WTC11 (cell line): Measurements from ENCODE around the gene EXOC1. TPM values are rescaled to one million over a fixed set of nuclear protein-coding genes. Genes with fewer than 3 reads are reported as not detected.

ENCODE experiments used
- ATAC-seq: fragments of 200-7000 bp; cut with Tn5 transposase; 2 replicates; pipeline ENCODE4 v1.10.0; 2021; ENCODE audit warnings: mild to moderate bottlenecking, moderate library complexity
- CTCF ChIA-PET: fragments of 300-600 bp; sonication (Branson Sonifier 250); formaldehyde crosslinking; loops from one replicate; lab custom pipeline; 2021; ENCODE audit warnings: antibody characterized with exemption; lab: Charles Lee
- POLR2A ChIA-PET: fragments of 350-600 bp; sonication (Branson Sonifier 250); formaldehyde crosslinking; loops from one replicate; lab custom pipeline; 2021; ENCODE audit warnings: antibody characterized with exemption; lab: Charles Lee
- DNase-seq: peaks from one replicate; pipeline ENCODE4 v3.0.0; 2021; ENCODE audit warnings: low spot score
- H3K27ac Mint-ChIP-seq: 2 replicates; pipeline ENCODE4 v1.8.0; 2021; ENCODE audit warnings: mixed read lengths
- H3K27me3 Mint-ChIP-seq: 2 replicates; pipeline ENCODE4 v1.8.0; 2021; ENCODE audit warnings: low read depth, mild to moderate bottlenecking, moderate library complexity, mixed read lengths
- H3K36me3 Mint-ChIP-seq: 2 replicates; pipeline ENCODE4 v1.8.0; 2021; ENCODE audit warnings: mixed read lengths
- H3K4me1 Mint-ChIP-seq: 2 replicates; pipeline ENCODE4 v1.8.0; 2022; ENCODE audit warnings: mixed read lengths
- H3K4me3 Mint-ChIP-seq: 2 replicates; pipeline ENCODE4 v1.8.0; 2021; ENCODE audit warnings: mild to moderate bottlenecking, moderate library complexity, mixed read lengths
- H3K9me3 Mint-ChIP-seq: 2 replicates; pipeline ENCODE4 v1.8.0; 2021; ENCODE audit warnings: mixed read lengths
- JAZF1 ChIP-seq: fragments of 250-450 bp; sonication (Bioruptor Pico); IDR thresholded peaks from 2 replicates; pipeline ENCODE4 v1.9.0; 2021; ENCODE audit warnings: moderate library complexity, mild to moderate bottlenecking, inconsistent platforms
- MAX ChIP-seq: sonication (generic); formaldehyde crosslinking; IDR thresholded peaks from 2 replicates; pipeline ENCODE4 v1.8.0; 2022; ENCODE audit warnings: mild to moderate bottlenecking, missing genetic modification reagents
- MYBL2 ChIP-seq: sonication (generic); formaldehyde crosslinking; IDR thresholded peaks from 2 replicates; pipeline ENCODE4 v1.8.1; 2023; ENCODE audit warnings: mild to moderate bottlenecking, moderate library complexity, missing genetic modification reagents
- NFATC4 ChIP-seq: fragments of 250-450 bp; sonication (Bioruptor Pico); IDR thresholded peaks from 2 replicates; pipeline ENCODE4 v1.9.0; 2021; ENCODE audit warnings: mild to moderate bottlenecking
- RELA ChIP-seq: sonication (generic); formaldehyde crosslinking; IDR thresholded peaks from 2 replicates; pipeline ENCODE4 v1.8.1; 2022; ENCODE audit warnings: missing genetic modification reagents, mild to moderate bottlenecking, borderline replicate concordance
- SMAD3 ChIP-seq: sonication (generic); formaldehyde crosslinking; IDR thresholded peaks from 2 replicates; pipeline ENCODE4 v1.8.0; 2022; ENCODE audit warnings: missing genetic modification reagents, mild to moderate bottlenecking, borderline replicate concordance
- SMAD4 ChIP-seq: sonication (generic); formaldehyde crosslinking; IDR thresholded peaks from 2 replicates; pipeline ENCODE4 v1.8.0; 2022; ENCODE audit warnings: mild to moderate bottlenecking, missing genetic modification reagents
- SP1 ChIP-seq: sonication (generic); formaldehyde crosslinking; conservative IDR thresholded peaks from 2 replicates; pipeline ENCODE4 v1.8.1; 2022; ENCODE audit warnings: missing genetic modification reagents
- TEAD1 ChIP-seq: sonication (generic); formaldehyde crosslinking; IDR thresholded peaks from 2 replicates; pipeline ENCODE4 v1.8.0; 2022; ENCODE audit warnings: mild to moderate bottlenecking, missing genetic modification reagents
- TEAD4 ChIP-seq: sonication (generic); formaldehyde crosslinking; IDR thresholded peaks from 2 replicates; pipeline ENCODE4 v1.8.0; 2022; ENCODE audit warnings: mild to moderate bottlenecking, missing genetic modification reagents
- ZNF425 ChIP-seq: fragments of 250-450 bp; sonication (Bioruptor Pico); conservative IDR thresholded peaks from 2 replicates; pipeline ENCODE4 v1.9.0; 2021; ENCODE audit warnings: mild to moderate bottlenecking
- total RNA-seq: library from RNA; stranded (reverse); gene quantifications from 3 replicates; pipeline ENCODE4 v1.2.3, GENCODE V29; 2021
- TF ChIP-seq, protein P1 (sequence below): sonication (generic); formaldehyde crosslinking; IDR thresholded peaks from 2 replicates; pipeline ENCODE4 v1.8.0; 2023; ENCODE audit warnings: mild to moderate bottlenecking, missing genetic modification reagents
- TF ChIP-seq, protein P2 (sequence below): fragments of 250-450 bp; sonication (Bioruptor Pico); IDR thresholded peaks from 2 replicates; pipeline ENCODE4 v2.1.2; 2022; ENCODE audit warnings: mild to moderate bottlenecking, moderate library complexity
- TF ChIP-seq, protein P3 (sequence below): sonication (generic); formaldehyde crosslinking; IDR thresholded peaks from 2 replicates; pipeline ENCODE4 v1.8.1; 2022; ENCODE audit warnings: low read depth, missing genetic modification reagents, borderline replicate concordance
- TF ChIP-seq, protein P4 (sequence below): sonication (generic); formaldehyde crosslinking; IDR thresholded peaks from 2 replicates; pipeline ENCODE4 v1.8.0; 2023; ENCODE audit warnings: missing genetic modification reagents, mild to moderate bottlenecking, borderline replicate concordance

EXOC1 gene
- total RNA-seq, 1 experiment from 2014 or later, result 19.0 TPM

- no peak for TF ChIP-seq ZNF425 (CRISPR knock-in tag)
- TF ChIP-seq SMAD3 (CRISPR knock-in tag), result no peak
Measured at GRCh38 chr4:55817691-55818090, 35.8 kb upstream of the EXOC1 start (continued).

- H3K27ac Mint-ChIP-seq, result peak within 1 kb of the TSS; percentile 68
- peak within 1 kb of the TSS; percentile 58 for H3K4me3 Mint-ChIP-seq
- peaks cover 12% of the 10 kb centered on the region for H3K4me1 Mint-ChIP-seq
- peak; percentile 100 for ATAC-seq
- no peak for TF ChIP-seq TEAD4 (CRISPR knock-in tag)
- no peak for TF ChIP-seq RELA (CRISPR knock-in tag)
- TF ChIP-seq TEAD1 (CRISPR knock-in tag), result peak; percentile 22; the same call in 1 of the 2 replicates
- 0 out of 2 replicates have a peak, but pooled peaks have one; percentile 29 for TF ChIP-seq MAX (CRISPR knock-in tag)
- no peak for TF ChIP-seq SP1 (CRISPR knock-in tag)
- no peak for TF ChIP-seq JAZF1 (CRISPR knock-in tag)
- ChIA-PET CTCF (interaction anchor here (0.9 to 1.7 kb wide), 6 partner anchors 8 to 273 kb away, joined by 3 to 7 read pairs (median 4); partner anchors contain the start of gene CLOCK), POLR2A (interaction anchor here (0.8 kb wide), 2 partner anchors 183 to 424 kb away, joined by 3 read pairs; partner anchors contain the start of gene TMEM165)
- H3K27me3 Mint-ChIP-seq, result no peaks in the 10 kb centered on the region
- peaks cover 5% of the 10 kb centered on the region; the same call in 1 of the 2 replicates for H3K9me3 Mint-ChIP-seq
- peak; percentile 84 for DNase-seq
- no peaks in the 10 kb centered on the region for H3K36me3 Mint-ChIP-seq
Measured at GRCh38 chr4:55819634-55820033, 33.8 kb upstream of the EXOC1 start, which contains the start of gene EXOC1L. Gene EXOC1L, plus strand, starts transcription at chr4:55819790. Its CDS starts 237 bp downstream, at chr4:55820027.

DNA sequence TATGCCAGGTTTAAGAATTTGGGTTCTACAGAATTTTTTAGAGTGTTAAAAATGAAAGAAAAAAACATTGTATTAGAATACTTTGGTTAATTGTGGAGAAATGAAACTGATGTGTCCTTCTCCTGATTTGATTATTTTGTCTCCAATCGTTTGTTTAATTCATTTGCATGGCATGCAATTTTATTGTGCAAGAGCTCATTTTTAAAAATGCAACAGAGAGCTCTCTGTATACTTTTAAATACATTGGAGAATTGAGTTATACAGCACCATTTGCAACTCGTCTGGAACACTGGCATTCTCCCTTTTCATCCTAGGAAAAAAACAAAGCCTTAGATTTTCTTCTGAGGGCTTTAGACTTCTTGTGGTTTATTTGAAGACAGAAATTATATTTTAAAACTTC is 33.2 kb upstream of the EXOC1 start:
- H3K9me3 Mint-ChIP-seq, result peaks cover 4% of the 10 kb centered on the region; the same call in 1 of the 2 replicates
- DNase-seq (no peak), ATAC-seq (no peak)
- no peaks in the 10 kb centered on the region for H3K36me3 Mint-ChIP-seq
- no peak overlapping the region; the same call in 1 of the 2 replicates for H3K4me3 Mint-ChIP-seq
- H3K4me1 Mint-ChIP-seq, result peaks cover 12% of the 10 kb centered on the region
- CTCF ChIA-PET, result interaction anchor here (0.9 to 1.7 kb wide), 4 partner anchors 29 to 274 kb away, joined by 3 to 7 read pairs (median 4); partner anchors contain the start of gene CLOCK
- POLR2A ChIA-PET, result interaction anchor here (0.8 kb wide), 2 partner anchors 183 to 425 kb away, joined by 3 read pairs; partner anchors contain the start of gene TMEM165
- TF ChIP-seq, protein P1, sequence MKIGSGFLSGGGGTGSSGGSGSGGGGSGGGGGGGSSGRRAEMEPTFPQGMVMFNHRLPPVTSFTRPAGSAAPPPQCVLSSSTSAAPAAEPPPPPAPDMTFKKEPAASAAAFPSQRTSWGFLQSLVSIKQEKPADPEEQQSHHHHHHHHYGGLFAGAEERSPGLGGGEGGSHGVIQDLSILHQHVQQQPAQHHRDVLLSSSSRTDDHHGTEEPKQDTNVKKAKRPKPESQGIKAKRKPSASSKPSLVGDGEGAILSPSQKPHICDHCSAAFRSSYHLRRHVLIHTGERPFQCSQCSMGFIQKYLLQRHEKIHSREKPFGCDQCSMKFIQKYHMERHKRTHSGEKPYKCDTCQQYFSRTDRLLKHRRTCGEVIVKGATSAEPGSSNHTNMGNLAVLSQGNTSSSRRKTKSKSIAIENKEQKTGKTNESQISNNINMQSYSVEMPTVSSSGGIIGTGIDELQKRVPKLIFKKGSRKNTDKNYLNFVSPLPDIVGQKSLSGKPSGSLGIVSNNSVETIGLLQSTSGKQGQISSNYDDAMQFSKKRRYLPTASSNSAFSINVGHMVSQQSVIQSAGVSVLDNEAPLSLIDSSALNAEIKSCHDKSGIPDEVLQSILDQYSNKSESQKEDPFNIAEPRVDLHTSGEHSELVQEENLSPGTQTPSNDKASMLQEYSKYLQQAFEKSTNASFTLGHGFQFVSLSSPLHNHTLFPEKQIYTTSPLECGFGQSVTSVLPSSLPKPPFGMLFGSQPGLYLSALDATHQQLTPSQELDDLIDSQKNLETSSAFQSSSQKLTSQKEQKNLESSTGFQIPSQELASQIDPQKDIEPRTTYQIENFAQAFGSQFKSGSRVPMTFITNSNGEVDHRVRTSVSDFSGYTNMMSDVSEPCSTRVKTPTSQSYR (CRISPR knock-in tag), result no peak
- TF ChIP-seq MYBL2 (CRISPR knock-in tag), result no peak
- TF ChIP-seq, all 79 proteins: peak for 0
- Mint-ChIP-seq H3K27me3 (no peaks in the 10 kb centered on the region), H3K27ac (no peak overlapping the region)

DNA sequence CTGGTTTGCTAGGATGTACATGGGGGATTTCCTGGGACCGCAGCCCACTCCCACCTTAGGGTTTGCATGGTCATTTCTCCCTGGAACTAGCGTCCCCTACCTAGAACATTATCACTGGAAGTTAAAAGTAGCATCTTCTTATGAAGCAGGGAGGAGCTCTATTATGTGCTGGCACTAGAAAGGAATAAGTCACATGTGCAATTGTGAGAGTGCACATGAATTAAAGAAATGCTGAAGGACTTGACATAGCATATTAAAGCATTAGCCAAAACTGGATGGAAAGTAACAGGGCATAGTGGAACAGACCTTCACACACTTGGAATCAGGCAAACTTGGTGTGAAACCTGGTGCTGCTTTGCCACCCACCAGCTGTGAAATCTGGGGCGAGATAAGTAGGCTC is 31.1 kb upstream of the EXOC1 start:
- Mint-ChIP-seq H3K36me3 (no peaks in the 10 kb centered on the region), H3K4me3 (no peak overlapping the region), H3K4me1 (peaks cover 12% of the 10 kb centered on the region), H3K9me3 (no peaks in the 10 kb centered on the region), H3K27me3 (no peaks in the 10 kb centered on the region; the same call in 1 of the 2 replicates), H3K27ac (no peak overlapping the region)
- CTCF ChIA-PET, result interaction anchor here (0.5 to 1.2 kb wide), 2 partner anchors 43 to 402 kb away, joined by 3 read pairs; no protein-coding TSS in a partner anchor
- POLR2A ChIA-PET, result no interaction called here
- DNase-seq (no peak), ATAC-seq (no peak)
- TF ChIP-seq, protein P2, sequence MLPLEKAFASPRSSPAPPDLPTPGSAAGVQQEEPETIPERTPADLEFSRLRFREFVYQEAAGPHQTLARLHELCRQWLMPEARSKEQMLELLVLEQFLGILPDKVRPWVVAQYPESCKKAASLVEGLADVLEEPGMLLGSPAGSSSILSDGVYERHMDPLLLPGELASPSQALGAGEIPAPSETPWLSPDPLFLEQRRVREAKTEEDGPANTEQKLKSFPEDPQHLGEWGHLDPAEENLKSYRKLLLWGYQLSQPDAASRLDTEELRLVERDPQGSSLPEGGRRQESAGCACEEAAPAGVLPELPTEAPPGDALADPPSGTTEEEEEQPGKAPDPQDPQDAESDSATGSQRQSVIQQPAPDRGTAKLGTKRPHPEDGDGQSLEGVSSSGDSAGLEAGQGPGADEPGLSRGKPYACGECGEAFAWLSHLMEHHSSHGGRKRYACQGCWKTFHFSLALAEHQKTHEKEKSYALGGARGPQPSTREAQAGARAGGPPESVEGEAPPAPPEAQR (CRISPR knock-in tag), result no peak
- no peak for TF ChIP-seq SMAD4
- no peak for TF ChIP-seq NFATC4
- TF ChIP-seq, protein P3, sequence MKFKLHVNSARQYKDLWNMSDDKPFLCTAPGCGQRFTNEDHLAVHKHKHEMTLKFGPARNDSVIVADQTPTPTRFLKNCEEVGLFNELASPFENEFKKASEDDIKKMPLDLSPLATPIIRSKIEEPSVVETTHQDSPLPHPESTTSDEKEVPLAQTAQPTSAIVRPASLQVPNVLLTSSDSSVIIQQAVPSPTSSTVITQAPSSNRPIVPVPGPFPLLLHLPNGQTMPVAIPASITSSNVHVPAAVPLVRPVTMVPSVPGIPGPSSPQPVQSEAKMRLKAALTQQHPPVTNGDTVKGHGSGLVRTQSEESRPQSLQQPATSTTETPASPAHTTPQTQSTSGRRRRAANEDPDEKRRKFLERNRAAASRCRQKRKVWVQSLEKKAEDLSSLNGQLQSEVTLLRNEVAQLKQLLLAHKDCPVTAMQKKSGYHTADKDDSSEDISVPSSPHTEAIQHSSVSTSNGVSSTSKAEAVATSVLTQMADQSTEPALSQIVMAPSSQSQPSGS (CRISPR knock-in tag), result no peak
- no peak for TF ChIP-seq SMAD3 (CRISPR knock-in tag)
- TF ChIP-seq, protein P4, sequence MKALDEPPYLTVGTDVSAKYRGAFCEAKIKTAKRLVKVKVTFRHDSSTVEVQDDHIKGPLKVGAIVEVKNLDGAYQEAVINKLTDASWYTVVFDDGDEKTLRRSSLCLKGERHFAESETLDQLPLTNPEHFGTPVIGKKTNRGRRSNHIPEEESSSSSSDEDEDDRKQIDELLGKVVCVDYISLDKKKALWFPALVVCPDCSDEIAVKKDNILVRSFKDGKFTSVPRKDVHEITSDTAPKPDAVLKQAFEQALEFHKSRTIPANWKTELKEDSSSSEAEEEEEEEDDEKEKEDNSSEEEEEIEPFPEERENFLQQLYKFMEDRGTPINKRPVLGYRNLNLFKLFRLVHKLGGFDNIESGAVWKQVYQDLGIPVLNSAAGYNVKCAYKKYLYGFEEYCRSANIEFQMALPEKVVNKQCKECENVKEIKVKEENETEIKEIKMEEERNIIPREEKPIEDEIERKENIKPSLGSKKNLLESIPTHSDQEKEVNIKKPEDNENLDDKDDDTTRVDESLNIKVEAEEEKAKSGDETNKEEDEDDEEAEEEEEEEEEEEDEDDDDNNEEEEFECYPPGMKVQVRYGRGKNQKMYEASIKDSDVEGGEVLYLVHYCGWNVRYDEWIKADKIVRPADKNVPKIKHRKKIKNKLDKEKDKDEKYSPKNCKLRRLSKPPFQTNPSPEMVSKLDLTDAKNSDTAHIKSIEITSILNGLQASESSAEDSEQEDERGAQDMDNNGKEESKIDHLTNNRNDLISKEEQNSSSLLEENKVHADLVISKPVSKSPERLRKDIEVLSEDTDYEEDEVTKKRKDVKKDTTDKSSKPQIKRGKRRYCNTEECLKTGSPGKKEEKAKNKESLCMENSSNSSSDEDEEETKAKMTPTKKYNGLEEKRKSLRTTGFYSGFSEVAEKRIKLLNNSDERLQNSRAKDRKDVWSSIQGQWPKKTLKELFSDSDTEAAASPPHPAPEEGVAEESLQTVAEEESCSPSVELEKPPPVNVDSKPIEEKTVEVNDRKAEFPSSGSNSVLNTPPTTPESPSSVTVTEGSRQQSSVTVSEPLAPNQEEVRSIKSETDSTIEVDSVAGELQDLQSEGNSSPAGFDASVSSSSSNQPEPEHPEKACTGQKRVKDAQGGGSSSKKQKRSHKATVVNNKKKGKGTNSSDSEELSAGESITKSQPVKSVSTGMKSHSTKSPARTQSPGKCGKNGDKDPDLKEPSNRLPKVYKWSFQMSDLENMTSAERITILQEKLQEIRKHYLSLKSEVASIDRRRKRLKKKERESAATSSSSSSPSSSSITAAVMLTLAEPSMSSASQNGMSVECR, result no peak
